ENCODE results near the gene NPR2. TPM values are rescaled to one million over a fixed set of nuclear protein-coding genes. Genes with fewer than 3 reads are reported as not detected.

NPR2 gene
- total and polyA plus RNA-seq, 2 of the 13 experiments (the other 11 are each of a cell fraction or from before 2014, with no cell fraction given), result 7.4 to 9.4 TPM

GRCh38 chr9:35756275-35757225 lies 34.8 kb upstream of the NPR2 start (continued):
- TF ChIP-seq ZNF704 (CRISPR knock-in tag; IDR thresholded peaks at IDR 0.05; ENCODE audit: borderline replicate concordance) (peak; percentile 33; the same call in 1 of the 2 replicates), ZNF740 (CRISPR knock-in tag; IDR thresholded peaks at IDR 0.05) (peak; percentile 95), MTERF4 (CRISPR knock-in tag; IDR thresholded peaks at IDR 0.05) (no peak), ZNF781 (CRISPR knock-in tag; IDR thresholded peaks at IDR 0.05; ENCODE audit: borderline replicate concordance, not compliant biosample characterization) (no peak), ZNF615 (CRISPR knock-in tag; IDR thresholded peaks at IDR 0.05; ENCODE audit: borderline replicate concordance) (peak; percentile 76; the same call in 1 of the 2 replicates), ZNF280B (CRISPR knock-in tag; IDR thresholded peaks at IDR 0.05; ENCODE audit: borderline replicate concordance) (peak; percentile 88), ZNF253 (CRISPR knock-in tag; IDR thresholded peaks at IDR 0.05; ENCODE audit: borderline replicate concordance) (no peak), HNRNPH1 (optimal IDR thresholded peaks at IDR 0.05; ENCODE audit: low read depth, low read length) (peak; percentile 58), ONECUT2 (CRISPR knock-in tag; IDR thresholded peaks at IDR 0.05) (no peak), ZSCAN25 (CRISPR knock-in tag; IDR thresholded peaks at IDR 0.05) (no peak; the same call in 1 of the 2 replicates), NFRKB (IDR thresholded peaks at IDR 0.05) (no peak), HNRNPUL1 (IDR thresholded peaks at IDR 0.05; ENCODE audit: low read depth, low read length) (no peak), KIAA2018 (CRISPR knock-in tag; IDR thresholded peaks at IDR 0.05; ENCODE audit: borderline replicate concordance) (no peak), ZNF576 (CRISPR knock-in tag; IDR thresholded peaks at IDR 0.05) (no peak), ZNF792 (CRISPR knock-in tag; IDR thresholded peaks at IDR 0.05) (no peak; the same call in 1 of the 2 replicates)
